HG03565 (cell line): ENCODE measurements around the gene BRD3OS.
A peak's percentile ranks its signal among the peaks of the same experiment; 100 is the strongest.

Experiments used
- ATAC-seq: cut with Tn5 transposase; IDR thresholded peaks from one replicate; pipeline ENCODE4 v1.9.1; 2021; ENCODE audit warnings: mild to moderate bottlenecking, moderate library complexity; ENCODE audit not compliant: unreplicated experiment

Gene BRD3OS

DNA sequence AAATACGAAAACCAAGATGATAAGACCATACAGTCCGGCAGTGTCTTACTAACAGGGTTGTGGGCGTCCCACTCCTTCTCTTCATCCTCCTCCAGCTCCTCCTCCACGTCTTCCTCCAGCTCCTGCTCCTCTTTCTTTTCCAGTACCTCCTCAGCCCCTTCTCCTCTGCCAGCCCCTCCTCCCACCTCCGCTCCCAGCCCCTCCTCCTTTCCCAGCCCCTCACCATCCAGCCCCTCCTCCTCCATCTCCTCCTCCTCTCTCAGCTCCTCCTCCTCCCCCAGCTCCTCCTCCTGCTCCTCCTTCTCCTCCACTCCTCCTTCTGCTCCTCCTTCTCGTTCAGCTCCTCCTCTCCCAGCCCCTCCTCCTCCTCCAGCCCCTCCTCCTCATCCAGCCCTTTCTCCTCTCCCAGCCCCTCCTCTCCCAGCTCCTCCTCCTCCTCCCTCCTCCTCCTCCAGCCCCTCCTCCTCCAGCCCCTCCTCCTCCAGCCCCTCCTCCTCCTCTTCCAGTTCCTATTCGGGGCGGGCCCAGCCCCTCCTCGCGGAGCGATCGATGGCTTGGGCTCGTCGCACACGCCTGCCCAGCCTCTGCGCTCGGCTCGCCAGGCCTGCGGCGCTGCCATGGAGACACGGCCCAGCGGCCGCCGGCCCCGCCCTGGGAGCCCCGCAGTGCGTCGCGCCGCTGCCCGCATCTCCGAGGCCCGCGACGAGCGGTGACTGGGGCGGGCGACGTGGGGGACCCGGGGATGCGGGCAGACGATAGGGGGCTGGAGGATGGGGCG is at the start of gene BRD3OS:
BRD3OS (plus strand) TSS at position 654 of the 778 bp plus-strand sequence. CDS start 1,267 bp downstream, outside the sequence.
- peak; percentile 74 for ATAC-seq

- no peak for ATAC-seq
Observed at GRCh38 chr9:133975511-133975910, 49.8 kb upstream of the BRD3OS start.

DNA sequence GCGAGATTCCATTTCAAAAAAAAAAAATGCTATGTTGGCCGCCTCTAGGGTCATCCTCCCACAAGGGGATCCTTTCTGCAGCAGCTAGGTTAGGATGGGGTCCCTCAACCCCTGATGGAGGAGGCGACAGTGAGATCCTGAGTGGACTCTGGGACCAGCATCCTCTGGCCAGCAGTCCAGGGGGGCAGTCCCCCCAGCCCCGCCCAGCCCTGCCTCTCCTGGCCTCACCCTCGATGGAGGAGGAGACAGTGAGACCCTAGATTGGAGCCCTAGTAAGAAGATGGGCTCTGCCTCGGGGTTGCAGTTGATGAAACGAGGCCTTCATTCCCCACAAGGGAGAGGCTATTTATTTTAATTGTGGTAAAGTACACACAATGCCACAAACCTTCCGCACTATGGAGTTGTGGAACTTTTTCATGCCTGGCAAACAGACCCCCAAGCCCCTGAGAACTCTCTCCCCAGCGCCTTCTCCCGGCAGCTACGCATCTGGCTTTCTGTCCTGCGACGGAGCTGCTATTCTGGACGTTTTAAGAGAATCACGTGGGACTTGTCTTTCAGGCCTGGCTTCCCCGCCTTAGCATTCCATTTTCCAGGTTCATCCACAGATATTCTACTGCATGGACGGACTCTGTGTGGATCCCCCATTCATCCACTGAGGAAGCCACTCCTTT is 49.0 kb upstream of the BRD3OS start:
- no peak for ATAC-seq

- ATAC-seq: no peak
Observed at GRCh38 chr9:133976887-133977286, 48.4 kb upstream of the BRD3OS start.

- no peak for ATAC-seq
Observed at GRCh38 chr9:133977421-133978201, 47.7 kb upstream of the BRD3OS start.

DNA sequence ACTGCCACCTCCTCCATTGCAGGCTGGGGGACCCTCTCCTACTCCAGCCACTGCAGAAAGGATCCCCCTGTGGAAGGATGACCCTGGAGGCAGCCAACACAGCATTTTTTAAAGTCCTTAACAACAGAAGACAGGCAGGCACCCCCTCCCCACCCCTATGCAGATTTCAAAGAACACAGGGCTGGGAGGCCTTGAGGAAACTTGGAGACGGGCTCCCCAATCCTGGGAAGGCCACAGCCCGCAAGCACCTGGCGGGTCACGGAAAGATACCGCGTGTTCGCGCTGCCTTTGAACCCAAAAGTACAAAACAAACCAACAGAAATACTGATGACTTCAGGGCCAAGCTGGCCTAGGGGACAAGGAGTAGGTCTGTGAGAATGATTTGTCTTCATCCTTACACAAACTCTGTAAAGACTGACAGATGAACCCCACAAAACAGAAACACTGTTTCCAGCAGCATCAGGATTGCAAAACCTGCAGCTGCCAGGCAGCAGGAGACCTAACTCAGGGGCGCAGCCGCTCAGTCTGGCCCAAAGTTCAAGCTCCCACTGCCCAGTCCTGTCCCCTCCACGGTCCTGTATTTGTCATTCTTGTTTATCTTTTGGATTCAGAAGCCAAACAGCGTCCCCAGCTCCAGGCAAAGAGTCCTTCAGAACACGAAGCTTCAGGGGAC is 46.9 kb upstream of the BRD3OS start:
- no peak for ATAC-seq

DNA sequence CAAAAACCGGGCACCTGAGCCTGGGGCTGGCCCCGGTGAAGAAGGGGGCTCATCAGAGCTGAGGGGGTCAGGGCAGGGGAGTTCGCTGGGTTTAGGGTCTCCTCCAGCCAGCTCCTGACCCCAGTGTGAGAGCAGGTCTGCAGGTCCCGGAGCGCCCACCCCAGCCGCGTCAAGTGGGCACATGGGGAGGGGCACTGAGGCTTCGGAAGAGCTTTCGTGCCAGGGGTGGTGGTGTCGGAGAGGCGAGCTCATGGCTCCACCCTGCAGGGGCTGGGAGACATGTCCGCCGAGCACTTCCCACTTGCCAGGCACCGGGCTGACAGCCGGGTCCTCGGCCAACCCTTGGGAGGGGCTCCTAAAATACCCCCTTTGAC is 46.4 kb upstream of the BRD3OS start:
- no peak for ATAC-seq

DNA sequence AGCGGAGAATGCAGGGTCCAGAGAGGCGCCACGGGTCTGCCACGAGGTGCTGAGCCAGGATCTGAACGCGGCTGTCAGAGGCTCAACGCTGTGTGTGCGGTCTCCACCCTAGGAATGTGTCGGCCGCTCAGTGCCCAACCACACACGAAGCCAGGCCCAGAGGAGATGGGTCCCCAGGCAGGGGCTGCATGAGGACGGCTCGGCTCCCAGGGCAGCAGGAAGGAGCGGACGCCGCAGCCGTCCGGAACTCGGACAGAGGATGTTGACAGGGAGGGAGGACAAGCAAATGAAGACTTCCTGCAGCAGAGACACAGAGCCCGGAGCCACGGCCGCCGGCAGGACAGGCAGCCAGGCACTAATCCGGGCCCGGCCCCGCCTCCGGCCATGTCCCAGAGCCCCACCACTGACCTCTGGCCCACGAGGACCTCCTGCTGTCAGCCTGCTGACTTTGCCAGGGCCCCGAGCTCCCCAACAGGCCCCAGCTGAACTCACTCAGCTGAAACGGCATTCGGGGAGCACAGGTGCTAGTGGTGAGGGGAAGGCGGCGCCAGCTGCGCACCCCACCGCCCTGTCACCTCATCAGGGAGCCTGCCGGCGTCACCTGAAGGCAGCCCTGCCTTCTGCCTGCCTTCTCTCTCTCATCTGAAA is 45.9 kb upstream of the BRD3OS start:
- peak; percentile 40 for ATAC-seq

DNA sequence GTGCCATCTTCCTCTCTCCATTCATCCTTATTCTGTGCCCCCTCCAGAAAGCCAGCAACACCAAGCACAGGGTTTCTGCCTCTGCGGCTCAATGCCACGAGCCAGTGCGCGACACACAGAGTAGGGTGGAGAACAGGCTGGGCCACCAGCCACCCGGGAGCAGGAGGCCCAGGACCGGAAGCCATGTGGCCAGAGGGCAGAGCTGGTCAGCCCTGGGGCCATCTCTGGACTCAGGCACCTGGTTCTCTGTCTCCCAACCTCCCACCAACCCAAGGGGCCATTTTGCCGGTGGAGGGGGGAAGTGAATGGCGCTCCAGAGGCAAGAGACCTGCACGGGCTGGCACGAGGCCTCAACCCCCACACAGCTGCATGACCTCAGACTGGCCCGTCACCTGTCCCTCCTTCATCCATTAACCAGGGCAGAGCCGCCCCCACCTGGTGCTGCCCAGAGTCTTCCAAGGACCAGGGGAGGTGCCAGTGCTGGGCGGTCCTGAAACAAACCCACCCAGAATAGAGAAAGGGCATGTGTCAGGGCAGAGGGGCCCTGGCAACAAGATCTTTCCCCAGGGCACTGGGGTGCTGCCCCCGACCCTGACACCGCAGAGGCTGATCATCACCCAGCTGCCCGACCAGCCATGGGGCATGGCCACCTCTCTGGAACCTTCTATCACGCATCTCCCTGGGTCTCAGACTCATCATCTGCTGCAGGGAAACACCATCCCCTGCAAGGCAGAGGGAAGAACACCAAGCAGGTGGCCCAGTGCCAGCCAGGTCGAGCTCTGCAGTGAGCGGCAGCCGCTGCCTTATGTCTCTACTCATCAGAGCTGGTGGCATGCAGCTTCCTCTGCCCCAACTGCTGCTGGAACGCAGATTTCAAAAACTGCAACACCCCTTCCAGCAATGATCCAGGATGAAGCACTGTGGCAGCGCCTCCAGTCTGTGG is 45.1 kb upstream of the BRD3OS start:
- ATAC-seq: peak; percentile 17

- ATAC-seq: no peak
Observed at GRCh38 chr9:133980864-133981588, 44.3 kb upstream of the BRD3OS start.

GRCh38 chr9:133981589-133981957 is 43.7 kb upstream of the BRD3OS start:
- no peak for ATAC-seq

- ATAC-seq: no peak
Observed at GRCh38 chr9:133981958-133982681, 43.2 kb upstream of the BRD3OS start.

DNA sequence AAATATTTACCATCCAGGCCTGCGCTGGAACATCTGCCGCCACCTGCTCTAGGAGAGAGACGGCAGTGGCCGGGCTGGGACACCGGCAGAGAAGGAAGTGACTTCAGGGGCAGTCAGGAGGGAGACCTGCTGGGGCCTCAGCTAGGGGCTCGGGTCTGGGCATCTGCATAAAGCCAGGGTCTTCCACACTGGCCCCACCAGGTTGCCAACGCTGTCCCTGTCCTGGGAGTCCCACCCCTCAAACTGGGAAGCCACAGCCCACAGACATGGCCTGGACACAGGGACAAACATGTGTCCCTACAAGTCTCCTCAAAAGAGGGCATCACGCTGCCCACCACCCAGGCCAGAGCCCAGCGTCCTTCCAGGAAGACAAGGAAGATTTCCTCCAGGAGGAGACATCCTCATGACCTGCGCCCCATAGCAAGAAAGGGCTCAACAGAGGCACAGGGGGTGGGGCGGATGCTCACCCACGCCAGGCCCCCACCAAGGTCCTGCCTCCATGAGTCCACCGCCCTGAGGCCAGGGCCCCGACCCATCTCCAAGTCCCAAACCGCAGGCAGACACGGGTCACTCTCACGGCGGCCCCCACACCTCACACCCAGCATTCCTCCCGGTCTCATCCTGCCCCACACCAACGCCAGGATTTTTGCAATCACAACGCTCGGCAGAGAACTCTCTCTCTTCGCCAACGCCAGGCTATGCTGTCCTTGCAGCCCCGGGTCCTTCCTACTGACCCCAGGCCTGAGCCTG is 42.1 kb upstream of the BRD3OS start:
- ATAC-seq: no peak

- ATAC-seq: no peak
Observed at GRCh38 chr9:133986061-133986460, 39.2 kb upstream of the BRD3OS start.

DNA sequence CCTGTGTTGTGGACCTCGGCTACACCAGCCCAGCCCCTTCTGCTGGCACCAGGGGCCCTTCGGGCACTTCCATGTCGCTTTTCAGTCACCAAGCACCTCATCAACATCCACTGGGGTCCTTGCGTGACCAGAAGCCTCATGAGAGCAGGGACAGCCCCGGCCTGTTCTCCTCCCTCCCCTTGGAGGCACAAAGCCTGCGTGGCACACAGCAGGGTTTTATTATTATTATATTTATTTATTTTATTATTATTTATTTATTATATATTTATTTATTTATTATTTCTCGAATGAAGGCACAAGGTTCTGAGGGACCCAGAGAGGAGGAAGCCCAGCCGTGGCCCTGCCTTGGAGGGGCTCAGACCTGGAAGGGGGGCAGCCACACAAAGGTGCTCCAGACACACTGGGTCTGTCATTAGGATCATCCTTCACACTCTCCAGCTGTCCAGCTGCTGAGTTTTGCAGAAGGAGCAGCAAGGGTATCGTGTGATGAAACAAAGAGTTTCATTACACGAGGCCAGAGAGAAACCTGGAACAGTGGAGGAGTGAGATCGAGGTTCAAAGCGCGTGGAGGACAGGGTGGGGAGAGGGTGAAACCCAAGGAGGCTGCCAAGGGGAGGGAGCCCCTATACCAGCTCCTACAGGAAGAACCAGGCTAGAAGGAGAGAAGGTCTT is 38.4 kb upstream of the BRD3OS start:
- no peak for ATAC-seq

DNA sequence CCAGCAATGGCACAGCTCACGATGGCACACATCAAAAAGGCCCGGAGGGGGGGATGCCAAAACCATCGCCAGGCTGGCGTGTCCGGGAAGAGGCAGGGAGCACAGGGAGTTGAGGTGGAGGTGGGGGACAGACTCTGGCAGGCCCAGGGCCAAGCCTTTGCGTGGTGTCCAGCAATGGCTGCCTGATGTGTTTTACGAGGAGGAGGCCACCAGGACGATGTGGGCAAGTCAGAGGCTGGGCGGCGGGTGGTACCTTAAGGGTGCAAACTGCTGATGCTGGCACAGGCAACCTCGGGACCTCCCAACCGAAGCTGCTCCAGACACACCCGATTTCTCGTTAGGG is 37.9 kb upstream of the BRD3OS start:
- no peak for ATAC-seq
